Hepatocyte (in vitro differentiated cells): ENCODE results near the gene CHST13. TPM values are rescaled to one million over a fixed set of nuclear protein-coding genes. Genes with fewer than 3 reads are reported as not detected.

Experiments
- DNase-seq: peaks from one replicate; pipeline ENCODE4 v3.0.0-alpha.2; 2016; ENCODE audit warnings: low spot score
- H2AFZ ChIP-seq: fragments of 200-600 bp; sonication (generic); 2 replicates; pipeline ENCODE4 v1.6.0; 2016; ENCODE audit warnings: antibody characterized with exemption, mild to moderate bottlenecking
- H3K27ac ChIP-seq: fragments of 200-600 bp; sonication (generic); 2 replicates; pipeline ENCODE4 v1.5.1; 2016; ENCODE audit warnings: mild to moderate bottlenecking
- H3K27me3 ChIP-seq: fragments of 200-600 bp; sonication (generic); 2 replicates; pipeline ENCODE4 v1.6.1; 2016
- H3K36me3 ChIP-seq: fragments of 200-600 bp; sonication (generic); replicated peaks from 2 replicates; pipeline ENCODE4 v1.5.1; 2016; ENCODE audit warnings: low read depth; ENCODE audit not compliant: insufficient read depth
- H3K4me1 ChIP-seq: fragments of 200-600 bp; sonication (generic); 2 replicates; pipeline ENCODE4 v1.5.1; 2016; ENCODE audit warnings: mild to moderate bottlenecking, moderate library complexity; ENCODE audit not compliant: insufficient read depth
- H3K4me2 ChIP-seq: fragments of 200-600 bp; sonication (generic); 2 replicates; pipeline ENCODE4 v1.6.0; 2016
- H3K4me3 ChIP-seq: fragments of 200-600 bp; sonication (generic); 2 replicates; pipeline ENCODE4 v1.5.1; 2016; ENCODE audit warnings: mild to moderate bottlenecking
- H3K79me2 ChIP-seq: fragments of 200-600 bp; sonication (generic); 2 replicates; pipeline ENCODE4 v1.6.0; 2017; ENCODE audit warnings: mild to moderate bottlenecking
- H3K9me2 ChIP-seq: fragments of 200-600 bp; sonication (generic); replicated peaks from 2 replicates; pipeline ENCODE4 v1.6.0; 2017; ENCODE audit warnings: mild to moderate bottlenecking; ENCODE audit not compliant: insufficient read depth
- H3K9me3 ChIP-seq: fragments of 200-600 bp; sonication (generic); 2 replicates; pipeline ENCODE4 v1.5.1; 2016; ENCODE audit warnings: low read depth, mild to moderate bottlenecking
- H4K20me1 ChIP-seq: fragments of 200-600 bp; sonication (generic); 2 replicates; pipeline ENCODE4 v1.6.0; 2016; ENCODE audit warnings: mild to moderate bottlenecking; ENCODE audit not compliant: insufficient read depth, poor library complexity, severe bottlenecking
- CTCF ChIP-seq: fragments of 200-600 bp; sonication (generic); IDR thresholded peaks from 2 replicates; pipeline ENCODE4 v1.5.1; 2016; ENCODE audit warnings: antibody characterized with exemption, mild to moderate bottlenecking; ENCODE audit not compliant: poor library complexity
- EZH2 ChIP-seq: fragments of 200-600 bp; sonication (generic); IDR thresholded peaks from 2 replicates; pipeline ENCODE4 v1.6.1; 2016; ENCODE audit warnings: antibody characterized with exemption, mild to moderate bottlenecking, borderline replicate concordance
- EZH2phosphoT487 ChIP-seq: fragments of 200-600 bp; sonication (generic); IDR thresholded peaks from one replicate; pipeline ENCODE4 v1.6.1; 2018; ENCODE audit warnings: antibody characterized with exemption, mild to moderate bottlenecking, low read depth, moderate library complexity; ENCODE audit not compliant: unreplicated experiment, severe bottlenecking
- WGBS: methylation state at CpG from one replicate; pipeline ENCODE4 v1.1.6; 2016; ENCODE audit warnings: low lambda C conversion rate; ENCODE audit errors: missing lambda C conversion rate; 5-methylcytosine and 5-hydroxymethylcytosine counted together
- polyA plus RNA-seq: library from polyadenylated mRNA; unstranded; fragments of >200 nt; fragmentation: Nextera tagmentation; extraction: Ambion mirVana; gene quantifications from 2 replicates; pipeline ENCODE4 v1.2.1, GENCODE V29; 2016
- total RNA-seq: library from RNA; depleted of rRNA; stranded (reverse); fragments of >200 nt; gene quantifications from 2 replicates; pipeline ENCODE4 v1.2.3, GENCODE V29; 2014

Gene CHST13
- total and polyA plus RNA-seq, 2 experiments from 2014 or later: 31.5 to 54.6 TPM

- Histone ChIP-seq H3K79me2 (peaks cover 4% of the 10 kb centered on the region), H3K4me2 (no peak overlapping the region), H3K4me3 (no peak overlapping the region), H3K27me3 (no peaks in the 10 kb centered on the region), H4K20me1 (peaks cover 6% of the 10 kb centered on the region), H2AFZ (no peak overlapping the region), H3K36me3 (no peaks in the 10 kb centered on the region), H3K9me3 (no peaks in the 10 kb centered on the region), H3K4me1 (peaks cover 6% of the 10 kb centered on the region), H3K27ac (no peak overlapping the region), H3K9me2 (no peaks in the 10 kb centered on the region)
- DNase-seq: no peak
- WGBS: 93% methylated on average over 1 of the region's 1 CpG
- TF ChIP-seq EZH2phosphoT487 (no peak), CTCF (no peak), EZH2 (no peak)
These were observed 44.3 kb upstream of the CHST13 start for GRCh38 chr3:126479642-126480041.

- H3K27me3 ChIP-seq: no peaks in the 10 kb centered on the region
- peaks cover 6% of the 10 kb centered on the region for H3K4me1 ChIP-seq
- H3K4me2 ChIP-seq: no peak overlapping the region
- H4K20me1 ChIP-seq: no peaks in the 10 kb centered on the region
- H3K4me3 ChIP-seq: no peak overlapping the region
- TF ChIP-seq CTCF (no peak), EZH2 (no peak), EZH2phosphoT487 (no peak)
- H3K9me2 ChIP-seq: no peaks in the 10 kb centered on the region
- no peaks in the 10 kb centered on the region for H3K9me3 ChIP-seq
- H3K36me3 ChIP-seq: no peaks in the 10 kb centered on the region
- 87% methylated on average over 5 of the region's 5 CpGs for WGBS
- H3K27ac ChIP-seq: no peak overlapping the region
- no peak for DNase-seq
- no peaks in the 10 kb centered on the region for H3K79me2 ChIP-seq
- no peak overlapping the region for H2AFZ ChIP-seq
These were observed 43.7 kb upstream of the CHST13 start for GRCh38 chr3:126480206-126480605.

GRCh38 chr3:126480861-126481260 is 43.1 kb upstream of the CHST13 start:
- 83% methylated on average over 8 of the region's 8 CpGs for WGBS
- Histone ChIP-seq H3K9me3 (no peaks in the 10 kb centered on the region), H3K4me2 (no peak overlapping the region), H3K36me3 (no peaks in the 10 kb centered on the region), H3K9me2 (no peaks in the 10 kb centered on the region), H4K20me1 (no peaks in the 10 kb centered on the region), H3K27ac (peak overlapping the region; percentile 46), H3K4me3 (no peak overlapping the region), H2AFZ (no peak overlapping the region), H3K27me3 (no peaks in the 10 kb centered on the region), H3K79me2 (no peaks in the 10 kb centered on the region), H3K4me1 (peaks cover 6% of the 10 kb centered on the region)
- no peak for DNase-seq
- TF ChIP-seq CTCF: no peak
- no peak for TF ChIP-seq EZH2
- no peak for TF ChIP-seq EZH2phosphoT487
